Thymus (tissue), 11 donors: ENCODE measurements around the gene CDK14. TPM values are rescaled to one million over a fixed set of nuclear protein-coding genes. Genes with fewer than 3 reads are reported as not detected.

ENCODE experiments used
- DNase-seq, 9 donors: peaks; one replicate each; pipeline ENCODE4 v3.0.0-alpha.2; 2013; ENCODE audit warnings: low spot score in 9 of 9, low read depth in 6 of 9, missing footprints in 1 of 9
- H3K27ac ChIP-seq, 2 donors: one replicate each; pipeline ENCODE4 v1.5.1; 2013; ENCODE audit warnings: control low read depth in 1 of 2, low read depth in 1 of 2, low read length in 1 of 2, mild to moderate bottlenecking in 1 of 2, moderate library complexity in 1 of 2
- H3K27me3 ChIP-seq, 2 donors: one replicate each; pipeline ENCODE4 v1.5.1; 2013; ENCODE audit warnings: low read length in 1 of 2; ENCODE audit not compliant: control insufficient read depth in 2 of 2, insufficient read depth in 1 of 2
- H3K36me3 ChIP-seq, 2 donors: one replicate each; pipeline ENCODE4 v1.5.1; 2013; ENCODE audit warnings: low read length in 1 of 2, mild to moderate bottlenecking in 1 of 2, moderate library complexity in 1 of 2; ENCODE audit not compliant: control insufficient read depth in 2 of 2, insufficient read depth in 2 of 2
- H3K4me1 ChIP-seq, 2 donors: one replicate each; pipeline ENCODE4 v1.5.1; 2013; ENCODE audit warnings: low read length in 2 of 2; ENCODE audit not compliant: control insufficient read depth in 2 of 2, insufficient read depth in 2 of 2
- H3K4me3 ChIP-seq, 2 donors: one replicate each; pipeline ENCODE4 v1.5.1; 2013; ENCODE audit warnings: low read length in 2 of 2, control low read depth in 1 of 2, mild to moderate bottlenecking in 1 of 2
- H3K9me3 ChIP-seq, 2 donors: one replicate each; pipeline ENCODE4 v1.5.1; 2013; ENCODE audit warnings: low read length in 1 of 2, mild to moderate bottlenecking in 1 of 2; ENCODE audit not compliant: control insufficient read depth in 2 of 2, insufficient read depth in 1 of 2
- WGBS: extraction: QIAGEN DNeasy Blood & Tissue Kit; methylation state at CpG from one replicate; pipeline ENCODE4 v1.1.7; 2013; 5-methylcytosine and 5-hydroxymethylcytosine counted together
- polyA plus RNA-seq: library from polyadenylated mRNA; stranded (reverse); fragments of 200-250 nt; gene quantifications from one replicate; pipeline ENCODE4 v1.2.3, GENCODE V29; 2013
- total RNA-seq: library from RNA; stranded (reverse); fragments of 120-200 nt; gene quantifications from one replicate; pipeline ENCODE4 v1.2.4, GENCODE V29; 2013
- donor health status: healthy.

Gene CDK14
- total and polyA plus RNA-seq, 2 donors: 7.6 to 9.0 TPM

GRCh38 chr7:90982228-90982627, 386.1 kb downstream of the CDK14 start:
- H3K4me1 ChIP-seq: no peaks in the 10 kb centered on the region
- no peak for DNase-seq
- H3K9me3 ChIP-seq: peaks cover 0 to 3% of the 10 kb centered on the region in 2 donors
- H3K4me3 ChIP-seq: no peak overlapping the region
- no peaks in the 10 kb centered on the region for H3K27me3 ChIP-seq
- no peak overlapping the region for H3K27ac ChIP-seq
- no peaks in the 10 kb centered on the region for H3K36me3 ChIP-seq
- 97% methylated on average over 2 of the region's 2 CpGs for WGBS

DNA sequence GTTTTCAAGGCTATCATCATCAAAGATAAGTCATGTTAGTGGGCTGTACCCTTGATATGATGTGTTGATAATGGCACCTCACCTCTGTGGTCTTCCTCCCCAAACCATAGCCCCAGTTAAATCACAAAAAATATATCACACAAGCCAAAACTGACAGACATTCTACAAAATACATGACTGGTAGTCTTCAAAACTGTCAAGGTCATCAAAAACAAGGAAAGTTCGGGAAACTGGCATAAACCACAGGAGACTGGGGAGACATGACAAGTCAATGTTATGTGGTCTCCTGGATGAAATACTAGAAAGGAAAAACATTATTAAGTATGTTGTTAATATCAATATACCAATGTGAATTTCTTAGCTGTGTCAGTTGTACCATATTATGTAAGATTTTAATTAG, 388.6 kb downstream of the CDK14 start:
- no peak overlapping the region for H3K4me3 ChIP-seq
- DNase-seq: no peak
- no peaks in the 10 kb centered on the region for H3K27me3 ChIP-seq
- WGBS: 100% methylated on average over 1 of the region's 1 CpG
- peaks cover 0 to 3% of the 10 kb centered on the region in 2 donors for H3K9me3 ChIP-seq
- no peaks in the 10 kb centered on the region for H3K4me1 ChIP-seq
- no peaks in the 10 kb centered on the region for H3K36me3 ChIP-seq
- no peak overlapping the region for H3K27ac ChIP-seq

DNA sequence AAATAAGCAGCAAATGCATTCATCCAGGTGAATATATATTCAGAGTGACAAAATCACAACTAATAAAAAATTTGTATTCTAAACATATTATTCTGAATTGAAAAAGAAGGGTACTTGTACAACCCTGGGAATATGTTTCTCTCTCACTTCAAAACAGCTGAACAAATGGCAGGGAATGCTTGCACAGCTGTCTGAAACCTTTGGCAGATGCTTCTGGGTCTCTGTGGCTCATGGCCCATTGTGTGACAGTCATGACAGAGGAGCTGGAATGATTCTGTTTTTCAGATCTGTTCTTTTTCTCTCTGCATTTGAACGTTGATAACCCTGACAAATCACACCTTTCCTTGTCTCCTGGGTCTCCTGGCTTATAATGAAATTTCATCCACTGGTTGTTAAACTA, 392.4 kb downstream of the CDK14 start:
- DNase-seq: no peak
- Histone ChIP-seq H3K4me3 (no peak overlapping the region), H3K27me3 (no peaks in the 10 kb centered on the region), H3K9me3 (no peaks in the 10 kb centered on the region), H3K36me3 (no peaks in the 10 kb centered on the region), H3K4me1 (no peaks in the 10 kb centered on the region), H3K27ac (no peak overlapping the region)
- 83% methylated on average over 1 of the region's 1 CpG for WGBS

GRCh38 chr7:90988996-90989765, 393.1 kb downstream of the CDK14 start:
- no peaks in the 10 kb centered on the region for H3K4me1 ChIP-seq
- no peaks in the 10 kb centered on the region for H3K27me3 ChIP-seq
- 93% methylated on average over 5 of the region's 5 CpGs for WGBS
- no peaks in the 10 kb centered on the region for H3K9me3 ChIP-seq
- no peak for DNase-seq
- no peaks in the 10 kb centered on the region for H3K36me3 ChIP-seq
- no peak overlapping the region for H3K27ac ChIP-seq
- H3K4me3 ChIP-seq: no peak overlapping the region

DNA sequence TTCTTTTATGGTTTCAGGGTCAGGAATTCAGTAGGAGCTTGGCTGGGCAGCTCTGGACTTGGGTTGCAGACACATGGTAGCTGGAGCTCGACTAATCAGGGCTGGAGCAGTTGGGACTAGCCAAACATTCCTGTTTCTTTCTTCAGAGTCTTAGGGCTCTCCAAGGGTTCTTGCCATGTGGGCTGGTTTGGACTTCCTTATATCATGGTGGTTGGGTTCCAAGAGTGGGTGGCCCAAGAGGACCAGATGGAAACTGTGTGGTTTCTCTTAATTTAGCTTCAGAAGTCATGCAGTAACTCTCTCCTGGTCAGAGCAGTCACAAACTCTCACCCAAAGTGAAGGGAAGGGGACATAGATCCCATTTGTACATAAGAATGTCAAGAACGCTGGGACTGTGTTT, 398.0 kb downstream of the CDK14 start:
- Histone ChIP-seq H3K4me1 (no peaks in the 10 kb centered on the region), H3K36me3 (no peaks in the 10 kb centered on the region), H3K4me3 (no peak overlapping the region), H3K9me3 (no peaks in the 10 kb centered on the region), H3K27ac (no peak overlapping the region), H3K27me3 (no peaks in the 10 kb centered on the region)
- 95% methylated on average over 2 of the region's 2 CpGs for WGBS
- DNase-seq: no peak

DNA sequence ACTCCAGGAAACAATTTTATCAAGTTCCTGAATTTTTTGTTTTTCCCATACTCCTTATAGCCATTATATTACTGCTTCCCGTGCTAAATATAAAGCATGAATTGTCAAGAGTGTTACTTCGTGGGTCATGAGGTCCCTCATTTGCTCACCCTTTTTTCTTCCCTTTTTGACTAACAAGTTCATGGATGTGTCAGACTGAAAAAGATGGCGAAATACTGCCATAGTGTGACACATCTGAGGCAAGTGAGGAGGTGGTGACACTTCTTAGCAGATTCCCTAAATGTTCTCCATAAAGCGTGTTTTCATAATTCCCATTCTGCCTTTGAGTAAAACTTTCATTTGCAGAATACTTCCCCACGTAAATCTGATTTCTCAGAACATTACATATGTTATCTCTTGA, 398.5 kb downstream of the CDK14 start:
- Histone ChIP-seq H3K9me3 (no peaks in the 10 kb centered on the region), H3K27ac (no peak overlapping the region), H3K4me3 (no peak overlapping the region), H3K27me3 (no peaks in the 10 kb centered on the region), H3K36me3 (no peaks in the 10 kb centered on the region), H3K4me1 (no peaks in the 10 kb centered on the region)
- DNase-seq: no peak
- 94% methylated on average over 5 of the region's 5 CpGs for whole genome bisulfite sequencing

- Histone ChIP-seq H3K9me3 (no peaks in the 10 kb centered on the region), H3K4me1 (no peaks in the 10 kb centered on the region), H3K27me3 (no peaks in the 10 kb centered on the region), H3K27ac (no peak overlapping the region), H3K4me3 (no peak overlapping the region), H3K36me3 (no peaks in the 10 kb centered on the region)
- DNase-seq: no peak
- 95% methylated on average over 2 of the region's 2 CpGs for WGBS
These were observed 399.9 kb downstream of the CDK14 start for GRCh38 chr7:90995996-90996395.

- H3K4me3 ChIP-seq: no peak overlapping the region
- WGBS: 85% methylated on average over 5 of the region's 5 CpGs
- H3K27ac ChIP-seq: no peak overlapping the region
- H3K27me3 ChIP-seq: no peaks in the 10 kb centered on the region
- no peaks in the 10 kb centered on the region for H3K4me1 ChIP-seq
- H3K36me3 ChIP-seq: no peaks in the 10 kb centered on the region
- no peak for DNase-seq
- no peaks in the 10 kb centered on the region for H3K9me3 ChIP-seq
These were observed 404.2 kb downstream of the CDK14 start for GRCh38 chr7:90999989-91000979.

DNA sequence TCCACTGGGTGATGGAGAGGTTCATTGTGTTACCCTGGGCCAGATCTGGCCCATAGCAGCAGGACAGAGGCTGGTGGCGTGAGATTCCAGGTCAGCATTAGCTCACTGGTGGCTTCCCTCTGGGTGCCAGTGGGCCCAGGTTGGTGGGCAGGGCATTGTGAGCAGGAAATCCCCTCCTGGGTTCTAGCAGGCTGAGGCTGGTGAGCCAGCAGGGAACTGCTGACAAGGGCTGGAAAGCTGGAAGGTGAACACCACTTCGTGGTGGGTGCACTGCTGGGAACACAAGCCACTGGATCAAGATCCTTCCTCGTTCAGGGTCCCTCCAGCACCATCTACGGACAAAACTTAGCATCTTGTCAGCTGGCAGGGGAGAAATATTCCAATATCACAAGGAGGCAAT, 408.9 kb downstream of the CDK14 start:
- Histone ChIP-seq H3K9me3 (no peaks in the 10 kb centered on the region), H3K4me1 (no peaks in the 10 kb centered on the region), H3K27ac (no peak overlapping the region), H3K4me3 (no peak overlapping the region), H3K27me3 (no peaks in the 10 kb centered on the region), H3K36me3 (no peaks in the 10 kb centered on the region)
- no peak for DNase-seq
- WGBS: 94% methylated on average over 4 of the region's 4 CpGs
